NCI-H510A treated with DMSO at 0.1 percent for 48 hours (cell line): ENCODE data around the gene CIDEC.
A peak's percentile ranks its signal among the peaks of the same experiment; 100 is the strongest.
"Not testable (repeated sequence)": the region's sequence is repeated elsewhere in the genome, so short reads cannot be mapped to it uniquely, and the experiment has no call there.

Source experiments
- DNase-seq: peaks from one replicate; lab custom pipeline; 2025; lab: John Stamatoyannopoulos, UW

The CIDEC gene

DNA sequence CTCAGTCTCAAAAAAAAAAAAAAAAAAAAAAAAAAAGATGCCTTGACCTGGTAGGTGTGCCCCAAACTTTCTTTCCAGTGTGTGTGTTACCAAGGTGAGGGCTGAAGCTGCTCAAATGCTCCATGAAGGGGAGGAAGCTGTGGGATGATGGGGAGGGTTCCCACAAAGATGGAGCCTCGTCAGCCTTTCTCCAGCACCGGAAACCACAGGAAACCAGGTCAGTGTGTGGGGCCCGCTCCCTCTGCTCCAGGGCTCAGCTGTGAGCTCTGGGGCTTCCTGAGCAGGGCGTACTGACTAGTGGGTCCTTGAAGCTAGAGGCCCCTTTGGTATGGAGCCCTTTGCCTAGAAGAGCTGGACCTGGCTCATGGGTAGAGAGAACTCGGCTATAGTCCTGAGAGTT lies 21.9 kb upstream of the CIDEC start:
- no peak for DNase-seq

DNA sequence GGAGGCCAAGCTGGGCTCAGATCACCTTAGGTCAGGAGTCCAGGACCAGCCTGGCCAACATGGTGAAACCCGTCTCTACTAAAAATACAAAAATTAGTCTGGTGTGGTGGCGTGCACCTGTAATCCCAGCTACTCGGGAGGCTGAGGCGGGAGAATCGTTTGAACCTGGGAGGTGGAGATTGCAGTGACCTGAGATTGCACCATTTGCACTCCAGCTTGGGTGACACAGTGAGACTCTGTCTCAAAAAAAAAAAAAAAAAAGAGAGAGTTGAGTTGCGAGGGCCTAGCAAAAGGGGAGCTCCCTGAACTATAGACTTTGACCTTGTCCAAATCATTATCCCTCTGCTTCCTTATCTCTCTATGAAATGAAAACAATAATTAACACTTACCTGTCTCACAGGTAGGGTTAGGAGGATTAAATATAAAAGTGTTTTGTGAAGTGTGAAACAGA lies 20.9 kb upstream of the CIDEC start:
- not testable (repeated sequence) for DNase-seq

DNA sequence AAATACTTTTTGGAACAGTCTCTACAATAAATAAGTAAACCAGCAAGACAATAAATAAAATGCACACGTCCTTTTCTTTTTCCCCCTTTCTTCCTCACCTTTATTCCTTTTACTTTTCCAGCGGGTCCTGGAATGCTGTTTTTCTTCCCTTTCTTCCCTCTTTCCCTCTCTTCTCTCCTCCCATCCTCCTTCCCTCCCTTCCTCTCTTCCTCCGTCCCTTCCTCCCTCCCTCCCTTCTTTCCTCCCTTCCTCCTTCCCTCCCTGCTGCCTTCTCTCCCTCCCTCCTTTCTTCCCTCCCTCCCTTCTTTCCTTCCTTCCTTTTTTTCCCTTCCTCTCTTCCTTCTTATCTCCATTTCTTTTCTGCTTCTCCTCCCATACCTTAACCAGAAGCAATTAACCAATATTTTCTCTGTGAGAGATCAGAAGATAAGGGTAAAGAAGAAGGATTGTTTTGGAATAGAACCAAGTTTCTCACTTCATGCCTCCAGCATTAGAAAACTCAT lies 19.3 kb upstream of the CIDEC start:
- no peak for DNase-seq

DNA sequence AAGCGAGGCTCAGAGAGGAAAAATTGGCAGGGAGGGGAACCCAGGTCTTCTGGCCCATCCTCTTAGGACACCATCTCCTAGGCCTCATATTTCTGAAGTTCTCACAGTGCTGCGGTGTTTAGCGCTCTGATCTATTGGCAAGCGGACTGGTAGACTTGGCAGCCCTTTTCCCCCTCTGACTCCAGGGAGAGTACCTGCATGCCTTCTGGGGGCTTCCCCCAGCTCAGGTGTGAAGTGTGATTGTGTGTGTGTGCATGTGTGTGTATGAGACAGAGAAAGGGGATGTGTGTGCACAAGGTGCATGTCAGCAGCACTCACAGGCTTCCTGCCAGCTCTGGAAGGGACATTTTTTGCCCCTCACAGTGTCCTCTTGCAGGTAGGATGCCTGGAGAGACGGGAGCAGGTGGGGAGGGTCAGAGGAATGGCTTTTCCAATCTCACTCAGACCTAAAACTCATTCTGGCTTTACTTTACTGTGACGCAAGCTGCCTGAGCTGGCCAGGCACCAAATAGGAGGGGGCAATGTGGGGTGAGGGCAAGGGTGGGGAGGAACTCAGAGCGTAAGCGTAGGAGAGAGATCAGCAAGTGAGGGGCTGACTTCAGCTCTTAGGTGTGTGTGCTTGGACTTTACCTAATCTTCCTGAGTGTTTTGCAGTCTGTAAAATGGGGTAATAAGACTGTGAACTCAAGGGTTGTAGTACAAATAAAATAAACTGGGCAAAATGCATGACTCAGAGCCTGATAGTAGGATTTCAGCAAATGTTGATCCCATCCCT lies 18.6 kb upstream of the CIDEC start:
- DNase-seq: no peak

DNA sequence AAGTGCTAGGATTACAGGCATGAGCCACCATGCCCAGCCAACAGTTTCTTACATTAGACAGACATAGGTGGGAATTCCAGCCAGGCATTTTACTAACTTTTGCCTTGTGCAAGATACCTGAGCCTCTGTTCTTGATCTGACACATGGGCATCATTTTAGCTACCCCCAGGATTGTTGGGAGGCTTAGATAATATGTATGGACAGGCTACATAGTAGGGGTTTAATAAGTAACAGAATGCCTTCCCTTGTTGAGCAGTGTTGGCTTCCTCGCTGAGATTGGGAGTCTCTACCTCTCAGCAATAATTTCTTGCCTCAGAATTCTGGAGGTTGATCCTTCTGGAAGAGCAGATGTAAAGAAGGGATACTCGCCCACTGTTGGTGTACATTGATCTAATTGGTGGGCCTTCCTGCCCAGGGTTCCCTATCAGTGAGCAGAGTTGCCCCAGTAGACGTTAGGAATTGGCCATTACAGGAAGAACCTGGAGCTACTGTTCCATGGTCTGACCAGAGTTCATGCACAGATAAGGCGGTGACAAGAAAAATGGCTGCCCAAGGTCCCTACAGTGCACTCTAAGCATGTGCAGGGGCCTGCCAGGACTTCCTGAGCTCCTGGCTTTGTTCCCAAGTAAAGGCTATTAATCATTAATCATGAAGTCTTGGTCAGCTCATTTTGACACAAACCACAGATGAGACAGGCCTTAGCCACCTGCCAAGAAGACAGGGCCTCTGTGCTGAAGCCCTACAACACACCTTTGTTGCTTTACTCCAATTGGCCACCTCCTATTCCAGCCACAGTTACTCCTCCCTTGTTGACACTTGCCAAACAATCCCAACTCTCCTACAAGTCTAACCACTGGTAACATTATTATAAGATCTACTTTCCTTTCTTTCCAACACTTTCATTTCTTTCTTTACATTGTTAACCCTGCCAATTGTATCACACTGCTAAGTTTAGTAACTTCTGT lies 17.6 kb upstream of the CIDEC start:
- DNase-seq: peak; percentile 14

DNA sequence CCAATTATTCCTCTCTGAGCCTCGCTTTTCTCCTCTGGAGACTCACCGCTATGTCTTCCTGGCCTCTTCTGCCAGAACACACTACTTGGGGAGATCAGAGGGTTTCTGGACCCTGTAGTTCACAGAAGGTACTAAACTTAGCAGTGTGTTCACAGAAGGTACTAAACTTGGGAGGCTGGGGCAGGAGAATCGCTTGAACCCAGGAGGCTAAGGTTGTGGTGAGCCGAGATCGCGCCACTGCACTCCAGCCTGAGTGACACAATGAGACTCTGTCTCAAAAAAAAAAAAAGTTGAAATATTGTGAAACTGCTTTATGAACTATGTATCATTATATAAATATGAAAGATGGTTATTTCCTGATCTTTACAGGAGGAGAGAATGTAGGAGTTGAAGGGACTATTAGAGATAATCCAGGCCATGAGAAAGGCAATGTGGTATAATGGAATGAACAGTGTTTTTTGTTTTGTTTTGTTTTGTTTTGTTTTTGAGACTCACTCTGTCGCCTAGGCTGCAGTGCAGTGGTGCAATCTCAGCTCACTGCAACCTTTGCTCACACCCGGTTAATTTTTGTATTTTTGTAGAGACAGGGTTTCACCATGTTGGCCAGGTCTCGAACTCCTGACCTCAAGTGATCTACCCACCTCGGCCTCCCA lies 16.8 kb upstream of the CIDEC start:
- DNase-seq: not testable (repeated sequence)

DNA sequence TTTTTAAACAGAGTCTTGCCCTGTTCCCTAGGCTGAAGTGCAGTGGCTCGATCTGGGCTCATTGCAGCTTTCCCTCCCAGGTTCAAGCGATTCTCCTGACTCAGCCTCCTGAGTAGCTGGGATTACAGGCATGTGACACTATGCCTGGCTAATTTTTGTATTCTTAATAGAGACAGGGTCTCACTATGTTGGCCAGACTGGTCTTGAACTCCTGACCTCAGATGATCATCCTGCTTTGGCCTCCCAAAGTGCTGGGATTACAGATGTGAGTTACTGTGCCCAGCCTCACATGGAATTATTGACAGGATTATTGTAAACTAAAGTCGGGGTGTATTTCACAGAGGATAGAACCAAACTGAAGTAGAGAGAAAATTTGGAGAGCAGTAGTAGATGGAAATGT lies 15.7 kb upstream of the CIDEC start:
- not testable (repeated sequence) for DNase-seq

DNA sequence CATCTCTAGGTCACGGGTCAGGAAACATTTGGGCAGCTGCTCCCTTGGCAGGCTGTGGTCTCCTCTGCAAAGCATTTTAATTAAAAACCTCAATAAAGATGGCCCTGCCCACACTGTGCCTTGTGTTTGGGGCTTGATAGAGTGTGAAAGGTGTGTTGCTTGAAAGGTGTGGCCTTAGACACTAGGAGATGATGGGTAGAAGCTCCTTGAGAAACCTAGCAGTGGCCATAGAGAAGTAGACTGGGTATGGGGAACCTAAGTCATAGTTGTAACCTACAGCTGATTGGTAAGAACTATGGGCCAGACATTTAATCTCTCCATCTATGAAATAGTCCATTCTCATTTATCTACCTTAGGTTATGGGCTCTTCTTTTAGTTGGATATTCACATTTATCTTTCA lies 13.7 kb upstream of the CIDEC start:
- DNase-seq: no peak

DNA sequence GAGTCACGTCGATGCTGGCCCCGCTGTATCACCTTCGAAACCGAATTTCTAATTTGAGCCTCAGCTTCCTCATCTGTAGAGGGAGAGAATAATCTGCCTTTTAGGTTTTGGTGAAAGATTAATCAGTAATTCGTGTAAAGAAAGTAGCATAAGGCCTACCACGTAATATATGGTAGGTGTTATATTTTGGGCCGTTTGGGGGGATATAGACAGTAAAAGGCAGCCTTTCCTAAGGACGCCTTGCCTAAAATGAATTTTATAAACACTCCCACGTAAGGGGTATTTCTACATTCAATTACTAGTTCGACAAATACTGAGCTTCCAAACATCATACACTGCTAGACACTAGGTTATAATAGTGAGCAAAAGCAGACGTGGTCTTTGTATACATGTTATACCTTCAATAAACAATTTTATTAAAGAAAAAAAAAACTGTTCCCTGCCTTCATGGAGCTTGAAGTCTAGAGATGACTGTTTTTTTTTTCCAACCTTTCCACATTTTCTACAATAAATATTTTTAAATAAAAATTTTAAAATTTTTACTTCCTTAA lies 11.1 kb upstream of the CIDEC start:
- DNase-seq: no peak

DNA sequence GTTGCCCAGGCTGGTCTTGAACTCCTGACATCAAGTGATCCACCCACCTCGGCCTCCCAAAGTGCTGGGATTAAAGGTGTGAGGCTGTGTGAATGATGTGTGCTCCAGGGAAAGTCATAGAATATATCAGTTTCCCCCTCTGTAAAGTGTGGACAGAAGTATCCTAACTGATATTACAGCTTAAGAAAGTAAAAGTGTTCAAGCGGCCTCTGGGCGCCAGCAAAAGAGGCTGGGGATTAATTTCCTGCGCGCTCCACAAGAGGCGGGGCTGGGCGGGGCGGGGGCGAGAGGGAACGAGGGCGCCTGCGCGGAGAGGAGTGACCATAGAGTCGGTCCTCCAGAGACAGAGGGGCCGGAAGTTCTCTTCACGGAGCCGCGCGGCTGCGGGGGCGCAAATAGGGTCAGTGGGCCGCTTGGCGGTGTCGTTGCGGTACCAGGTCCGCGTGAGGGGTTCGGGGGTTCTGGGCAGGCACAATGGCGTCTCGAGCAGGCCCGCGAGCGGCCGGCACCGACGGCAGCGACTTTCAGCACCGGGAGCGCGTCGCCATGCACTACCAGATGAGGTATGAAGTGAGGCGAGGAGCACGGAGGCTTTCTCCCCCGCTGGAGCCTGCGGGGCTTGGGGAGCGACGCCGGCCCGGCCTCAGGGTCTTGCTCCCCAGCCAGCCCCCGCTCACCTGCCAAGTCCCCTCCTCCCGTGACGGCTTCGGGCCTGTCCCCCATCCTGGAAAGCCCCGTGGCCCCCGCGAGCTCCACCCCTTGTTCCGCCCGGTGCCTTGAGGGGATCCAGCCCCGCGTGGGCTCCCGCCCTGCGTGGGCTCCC lies 10.4 kb upstream of the CIDEC start, which contains the start of gene JAGN1:
TSS of gene JAGN1 (plus strand) at position 362 of the 823 bp plus-strand sequence. CDS start at position 475, 113 bp downstream.
- peak; percentile 50 for DNase-seq

DNA sequence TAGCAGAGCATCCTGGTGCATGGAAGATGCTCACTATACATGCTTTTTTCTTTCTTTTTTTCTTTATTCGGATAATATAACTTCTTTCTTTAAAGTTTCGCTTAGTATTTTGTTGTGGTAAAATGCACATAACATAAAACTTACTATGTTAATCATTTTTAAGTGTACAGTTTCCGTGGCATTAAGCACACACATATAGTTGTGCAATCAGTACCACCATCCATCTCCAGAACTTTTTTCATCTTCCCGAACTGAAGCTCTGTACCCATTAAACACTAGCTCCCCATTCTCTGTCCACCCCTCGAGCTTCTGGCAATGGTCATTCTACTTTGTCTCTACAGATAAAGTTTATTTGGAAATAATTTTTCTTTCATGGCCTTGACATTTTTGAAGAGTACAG lies 9.4 kb upstream of the CIDEC start:
- DNase-seq: no peak

DNA sequence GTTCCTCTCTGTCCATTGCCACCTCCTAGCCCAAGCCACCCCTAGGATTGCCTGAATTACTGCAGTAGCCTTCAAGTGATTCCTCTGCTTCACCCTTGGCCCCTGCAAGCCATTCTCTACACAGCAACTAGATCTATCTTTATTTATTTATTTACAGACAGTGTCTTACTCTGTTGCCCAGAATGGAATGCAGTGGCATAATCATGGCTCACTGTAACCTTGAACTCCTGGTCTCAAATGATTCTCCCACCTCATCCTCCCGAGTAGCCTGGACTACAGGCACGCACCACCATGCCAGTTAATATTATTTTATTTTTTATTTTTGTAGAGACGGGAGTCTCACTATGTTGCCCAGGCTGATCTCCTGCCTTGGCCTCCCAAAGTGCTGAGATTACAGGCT lies 8.5 kb upstream of the CIDEC start:
- DNase-seq: no peak

DNA sequence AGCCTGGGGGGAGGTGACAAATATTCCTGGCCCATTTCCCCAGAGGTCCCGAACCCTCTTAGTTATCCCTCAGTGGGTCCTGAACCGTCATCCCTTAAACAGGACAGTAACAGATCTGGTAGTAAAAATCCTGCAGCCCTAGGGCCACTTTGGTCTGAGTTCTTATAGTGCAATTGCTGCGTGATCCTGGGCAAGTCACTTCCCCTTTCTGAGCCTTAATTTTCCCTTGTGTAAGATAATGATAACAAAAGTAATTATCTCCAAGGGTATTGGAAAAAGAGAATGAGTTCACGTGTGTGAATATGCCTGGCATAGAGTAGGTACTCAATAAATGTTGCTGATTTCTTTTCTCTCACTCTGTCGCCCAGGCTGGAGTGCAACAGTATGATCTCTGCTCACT lies 7.4 kb upstream of the CIDEC start:
- DNase-seq: no peak

DNA sequence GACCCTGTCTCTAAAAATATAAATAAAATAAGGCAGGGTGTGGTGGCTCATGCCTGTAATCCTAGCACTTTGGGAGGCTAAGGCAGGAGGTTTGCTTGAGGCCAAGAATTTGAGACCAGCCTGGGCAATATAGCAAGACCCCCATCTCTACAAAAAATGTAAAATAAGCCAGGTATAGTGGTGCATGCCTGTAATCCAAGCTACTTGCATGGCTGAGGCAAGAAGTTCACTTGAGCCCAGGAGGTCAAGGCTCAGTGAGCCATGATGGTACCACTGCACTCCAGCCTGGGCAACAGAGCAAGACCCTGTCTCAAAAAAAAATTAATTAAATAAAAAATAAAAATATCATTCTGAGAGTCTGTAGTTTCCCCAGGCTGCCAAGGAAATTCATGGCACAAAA lies 6.3 kb upstream of the CIDEC start:
- no peak for DNase-seq

DNA sequence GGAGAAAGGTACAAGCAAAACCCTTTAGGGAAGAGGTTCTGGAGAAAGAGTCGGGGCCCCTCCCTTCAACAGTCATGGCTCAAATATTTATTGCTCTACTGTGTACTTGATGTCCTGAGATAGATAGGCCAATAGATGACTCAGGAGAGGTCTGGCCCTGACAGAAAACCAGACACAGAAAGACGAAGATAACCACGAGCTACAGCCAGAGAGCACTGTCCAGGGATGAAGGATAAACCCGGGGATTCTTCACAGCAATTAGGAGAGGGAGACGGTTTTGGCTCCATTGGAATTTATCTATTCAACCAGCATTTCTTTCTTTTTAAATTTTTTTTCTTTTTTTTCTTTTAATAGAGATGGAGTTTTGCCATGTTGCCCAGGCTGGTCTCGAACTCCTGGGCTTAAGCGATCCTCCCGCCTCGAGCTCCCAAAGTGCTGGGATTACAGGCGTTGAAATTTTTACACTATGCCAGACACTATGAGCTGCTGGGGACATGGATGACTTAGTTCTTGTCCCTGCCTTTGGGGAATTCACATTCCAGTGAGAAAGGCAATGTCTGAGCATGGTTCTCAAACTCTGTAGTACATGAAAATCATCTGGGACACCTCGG lies 4.6 kb upstream of the CIDEC start:
- no peak for DNase-seq

DNA sequence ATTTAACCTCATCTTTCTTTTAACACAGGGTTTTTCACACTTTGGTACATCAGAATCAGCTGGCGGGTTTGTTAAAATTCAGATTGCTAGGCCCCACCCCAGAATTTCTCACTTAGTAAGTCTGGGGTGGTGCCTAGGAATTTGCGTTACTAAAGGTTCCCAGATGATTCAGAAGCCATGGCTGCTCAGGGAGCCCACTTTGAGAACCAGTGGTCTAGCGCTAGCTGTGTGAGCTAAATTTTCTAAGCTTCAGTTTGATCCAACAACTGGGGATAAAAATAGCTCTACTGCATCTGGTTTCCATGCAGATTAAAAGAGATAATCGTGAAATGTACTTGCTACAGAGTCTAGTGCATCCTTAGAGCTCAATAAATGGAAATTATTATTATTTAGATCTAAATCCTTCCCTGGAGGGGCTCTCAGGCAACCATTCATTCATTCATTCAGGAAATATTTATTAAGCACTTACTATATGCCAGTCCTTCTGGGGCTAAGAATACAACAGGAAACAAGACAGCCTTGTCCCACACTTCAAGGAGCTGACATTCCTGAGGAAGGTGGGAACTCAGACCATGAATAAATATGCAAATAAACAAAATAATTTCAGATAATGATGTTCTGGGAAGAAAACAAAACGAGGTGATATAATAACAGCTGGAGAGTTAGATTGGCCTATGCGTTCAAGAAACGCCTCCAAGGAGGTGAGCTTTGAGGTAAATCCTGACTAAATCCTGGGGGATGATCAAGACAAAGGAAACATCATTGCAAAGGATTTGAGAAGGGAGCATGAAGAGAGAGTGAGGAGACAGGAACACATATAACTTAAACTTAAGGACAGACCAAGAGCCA lies 3.9 kb upstream of the CIDEC start:
- DNase-seq: no peak

DNA sequence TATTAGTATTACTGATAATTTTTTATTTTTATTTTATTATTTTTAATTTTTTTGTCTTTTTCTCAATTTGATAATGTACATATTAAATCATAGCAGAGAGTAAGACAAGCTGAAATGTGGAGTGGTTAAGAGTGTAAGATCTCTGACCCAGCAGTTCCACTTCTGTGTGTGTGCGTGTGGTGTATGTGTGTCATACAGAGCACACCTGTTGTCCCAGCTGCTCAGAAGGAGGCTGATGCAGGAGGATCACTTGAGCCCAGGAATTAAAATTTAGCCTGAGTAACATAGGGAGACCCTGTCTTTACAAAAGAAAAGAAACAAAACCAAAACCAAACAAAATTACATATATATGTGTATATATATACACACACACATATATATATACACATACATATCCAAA lies 1.4 kb upstream of the CIDEC start:
- peak; percentile 6 for DNase-seq

DNA sequence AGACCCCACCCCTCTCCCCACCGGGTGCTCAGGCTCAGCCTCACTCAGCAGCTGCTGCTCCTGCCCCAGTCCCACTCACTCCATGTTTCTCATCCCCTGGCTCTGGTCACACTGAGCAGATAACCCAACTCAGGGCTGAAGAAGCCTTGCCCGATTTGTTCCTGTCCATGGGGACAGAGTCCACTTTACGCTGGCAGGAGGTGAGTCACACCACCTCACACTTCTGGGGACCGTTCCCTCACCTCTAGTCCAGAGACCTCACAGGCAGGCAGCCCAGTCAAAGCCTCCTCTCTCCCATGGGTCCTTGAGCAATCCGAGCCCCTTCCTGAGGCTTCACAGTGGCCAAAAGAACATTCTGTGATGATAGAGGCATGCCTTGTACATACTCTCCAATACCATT lies 1.4 kb downstream of the CIDEC start:
- no peak for DNase-seq

DNA sequence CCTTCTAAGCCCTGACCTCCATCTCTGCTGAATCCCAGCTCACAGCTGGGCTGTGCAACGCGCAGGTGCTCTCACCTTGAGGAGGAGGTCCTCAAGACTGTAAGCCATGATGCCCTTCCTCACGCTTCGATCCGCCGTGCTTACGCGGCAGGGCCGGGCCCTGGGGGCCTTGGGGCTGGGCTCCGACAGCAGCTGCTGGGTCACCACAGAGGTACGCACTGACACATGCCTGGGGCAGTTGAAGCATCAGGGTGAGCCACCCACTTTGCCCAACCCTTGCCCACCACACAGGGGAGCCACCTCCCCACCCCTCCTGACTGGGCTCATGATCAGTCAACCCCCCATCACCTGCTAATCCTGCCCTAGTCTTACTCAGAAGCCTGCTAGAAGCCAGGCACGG lies 3.1 kb downstream of the CIDEC start:
- DNase-seq: no peak

DNA sequence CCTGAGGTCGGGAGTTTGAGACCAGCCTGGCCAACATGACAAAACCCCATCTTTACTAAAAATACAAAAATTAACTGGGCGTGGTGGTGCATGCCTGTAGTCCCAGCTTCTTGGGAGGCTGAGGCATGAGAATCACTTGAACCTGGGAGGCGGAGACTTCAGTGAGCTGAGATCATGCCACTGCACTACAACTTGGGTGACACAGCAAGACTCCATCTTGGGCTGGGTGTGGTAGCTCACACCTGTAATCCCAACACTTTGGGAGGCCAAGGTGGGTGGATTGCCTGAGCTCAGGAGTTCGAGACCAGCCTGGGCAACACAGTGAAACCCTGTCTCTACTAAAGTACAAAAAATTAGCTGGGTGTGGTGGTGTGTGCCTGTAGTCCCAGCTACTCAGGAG lies 3.8 kb downstream of the CIDEC start:
- not testable (repeated sequence) for DNase-seq
